Aorta (tissue), 5 donors: ENCODE data around the gene CEP95. TPM values are rescaled to one million over a fixed set of nuclear protein-coding genes. Genes with fewer than 3 reads are reported as not detected.
"Not testable (repeated sequence)": the region's sequence is repeated elsewhere in the genome, so short reads cannot be mapped to it uniquely, and the experiment has no call there.

Experiments used
- ATAC-seq: fragments of 200-7000 bp; cut with Tn5 transposase; one replicate; pipeline ENCODE4 v1.9.1; 2022; ENCODE audit warnings: moderate library complexity; ENCODE audit not compliant: low FRiP score
- DNase-seq, 2 donors: peaks; one replicate each; pipeline ENCODE4 v3.0.0-alpha.2; 2020
- H3K27ac ChIP-seq, 2 donors: one replicate each; pipeline ENCODE4 v1.5.1; 2013; ENCODE audit warnings: low read length in 2 of 2, mild to moderate bottlenecking in 2 of 2, moderate library complexity in 2 of 2, control low read depth in 1 of 2, inconsistent platforms in 1 of 2, low read depth in 1 of 2
- H3K27me3 ChIP-seq, 2 donors: one replicate each; pipeline ENCODE4 v1.6.1; 2013; ENCODE audit warnings: control low read depth in 1 of 2, low read length in 1 of 2, mild to moderate bottlenecking in 1 of 2, moderate library complexity in 1 of 2; ENCODE audit not compliant: insufficient read depth in 2 of 2, control insufficient read depth in 1 of 2
- H3K36me3 ChIP-seq, 2 donors: one replicate each; pipeline ENCODE4 v1.6.1; 2013; ENCODE audit warnings: control low read depth in 1 of 2, low read length in 1 of 2, mild to moderate bottlenecking in 1 of 2; ENCODE audit not compliant: insufficient read depth in 2 of 2, control insufficient read depth in 1 of 2
- H3K4me1 ChIP-seq, 2 donors: one replicate each; pipeline ENCODE4 v1.6.1; 2013; ENCODE audit warnings: low read length in 2 of 2, control low read depth in 1 of 2, mild to moderate bottlenecking in 1 of 2, moderate library complexity in 1 of 2; ENCODE audit not compliant: insufficient read depth in 2 of 2, control insufficient read depth in 1 of 2
- H3K4me3 ChIP-seq, 2 donors: one replicate each; pipeline ENCODE4 v1.5.1; 2013; ENCODE audit warnings: low read length in 2 of 2, control low read depth in 1 of 2, mild to moderate bottlenecking in 1 of 2
- H3K9me3 ChIP-seq: one replicate; pipeline ENCODE4 v1.6.1; 2013; ENCODE audit warnings: mild to moderate bottlenecking, low read length; ENCODE audit not compliant: control insufficient read depth
- WGBS, 2 donors: extraction: QIAGEN DNeasy Blood & Tissue Kit; methylation state at CpG; one replicate each; pipeline ENCODE4 v1.1.7; 2013; 5-methylcytosine and 5-hydroxymethylcytosine counted together
- intact Hi-C, 2 donors: fragments of 100-400 bp; cut with DNase I; formaldehyde crosslinking; loops; one replicate each; pipeline versions ENCODE4 v1.14.2 to v1.15.0; 2022
- polyA plus RNA-seq, 2 donors: library from polyadenylated mRNA; stranded (reverse); fragments of 200-250 nt; gene quantifications; one replicate each; pipeline ENCODE4 v1.2.3, GENCODE V29; 2013
- total RNA-seq, 2 donors: library from RNA; stranded (reverse); fragmentation: NEBNext Ultra II Directional; extraction: Animal tissue kit (Norgen Biotek cat#: 25700); gene quantifications; one replicate each; pipeline ENCODE4 v1.2.1, GENCODE V29; 2021
- donor health status: healthy with polysubstance abuse.
- donor health status: Bipolar disorder and iron deficiency.
- donor health status: DM: no; HTN: no; CAD: no.
- donor health status: DM: no; HTN: no; CAD: no.
- donor health status: DM: yes; HTN: yes; CAD: no.

Gene CEP95
- total and polyA plus RNA-seq, 4 donors: 22.7 to 96.4 (median 44.7) TPM

DNA sequence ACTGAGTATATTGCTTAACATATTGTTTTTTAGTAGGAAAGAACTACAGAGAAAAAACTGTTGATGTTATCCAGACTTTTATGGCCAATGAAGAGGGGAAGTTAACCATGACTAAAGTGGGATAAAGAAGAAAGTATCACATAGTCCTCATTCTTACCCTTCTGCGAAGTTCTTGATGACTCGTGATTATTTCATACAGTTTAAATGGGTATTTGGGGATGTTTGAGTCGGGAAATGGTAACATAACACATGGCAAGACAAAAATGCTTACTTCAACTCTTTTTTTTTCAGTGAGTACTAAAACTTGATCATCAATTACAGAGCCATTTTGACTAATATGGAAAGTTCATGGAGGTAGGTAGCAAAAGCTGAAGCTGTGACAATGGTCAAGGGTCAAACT is 14.8 kb upstream of the CEP95 start:
- ATAC-seq (no peak), DNase-seq (no peak)
- intact Hi-C loops: loop anchor here in 1 of 2 donors (5.0 kb wide), 1 partner anchor 70 kb away; no protein-coding TSS in a partner anchor
- H3K36me3 ChIP-seq: peaks cover 0 to 4% of the 10 kb centered on the region in 2 donors
- H3K27ac ChIP-seq: no peak overlapping the region
- no peaks in the 10 kb centered on the region for H3K27me3 ChIP-seq
- 70 to 84% methylated on average over 3 of the region's 3 CpGs for WGBS, 2 donors
- H3K4me3 ChIP-seq: no peak overlapping the region
- no peaks in the 10 kb centered on the region for H3K9me3 ChIP-seq
- no peaks in the 10 kb centered on the region for H3K4me1 ChIP-seq

DNA sequence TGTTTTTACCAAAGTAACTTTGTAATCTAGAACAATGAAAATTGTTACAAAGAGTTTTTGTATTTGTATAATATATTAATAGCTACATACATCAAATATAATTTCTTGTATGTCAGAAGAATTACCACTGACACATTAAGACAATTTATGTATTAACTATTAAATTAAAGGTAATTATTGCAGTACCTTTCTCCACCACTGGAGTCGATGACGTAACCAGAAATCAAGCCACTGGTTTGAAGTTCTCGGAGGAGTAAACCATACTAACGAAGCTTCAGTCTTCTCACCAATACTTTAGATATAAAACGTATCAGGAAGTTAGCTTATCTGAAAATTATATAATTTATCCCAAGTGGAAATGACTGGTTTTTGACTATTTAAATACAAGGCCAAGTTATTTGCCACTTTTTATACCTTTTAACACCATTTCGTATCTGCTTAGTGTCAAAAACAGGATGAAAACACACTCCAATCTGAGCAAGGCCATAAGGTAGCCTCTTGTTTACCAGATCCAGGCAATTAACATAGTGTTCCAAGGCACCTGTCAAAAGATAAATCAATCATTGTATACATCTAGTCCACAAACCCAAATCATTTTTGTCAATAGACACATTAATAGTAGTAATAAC is 14.2 kb upstream of the CEP95 start:
- Histone ChIP-seq H3K36me3 (peaks cover 0 to 4% of the 10 kb centered on the region in 2 donors), H3K4me1 (no peaks in the 10 kb centered on the region), H3K27ac (no peak overlapping the region), H3K4me3 (no peak overlapping the region), H3K27me3 (no peaks in the 10 kb centered on the region), H3K9me3 (no peaks in the 10 kb centered on the region)
- intact Hi-C loops: loop anchor here in 1 of 2 donors (5.0 kb wide), 1 partner anchor 70 kb away; no protein-coding TSS in a partner anchor
- DNase-seq (no peak), ATAC-seq (no peak)
- WGBS, 2 donors: 83 to 86% methylated on average over 6 of the region's 6 CpGs

DNA sequence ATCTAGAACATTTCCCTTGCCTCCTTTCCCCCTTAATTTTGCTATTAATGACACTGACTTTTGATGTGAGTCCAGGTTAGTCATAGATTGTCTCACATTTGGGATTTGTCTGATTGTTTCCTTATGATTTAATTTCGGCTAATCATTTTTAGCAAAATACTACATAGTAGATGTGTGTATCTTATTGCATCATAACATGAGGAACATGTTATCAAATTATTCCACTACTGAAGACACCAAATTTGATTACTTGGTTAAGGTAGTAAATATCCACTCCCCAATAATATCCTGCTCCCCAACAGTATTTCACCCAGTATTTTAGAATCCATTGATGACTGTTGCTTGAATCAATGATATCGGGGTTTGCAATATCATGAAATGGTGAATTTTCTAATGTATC is 12.7 kb upstream of the CEP95 start:
- peaks cover 0 to 4% of the 10 kb centered on the region in 2 donors for H3K36me3 ChIP-seq
- ATAC-seq (no peak), DNase-seq (no peak)
- no peaks in the 10 kb centered on the region for H3K9me3 ChIP-seq
- WGBS, 2 donors: 95 to 96% methylated on average over 2 of the region's 2 CpGs
- no peak overlapping the region for H3K4me3 ChIP-seq
- no peaks in the 10 kb centered on the region for H3K4me1 ChIP-seq
- no peak overlapping the region for H3K27ac ChIP-seq
- H3K27me3 ChIP-seq: no peaks in the 10 kb centered on the region
- intact Hi-C loops: loop anchor here in 1 of 2 donors (5.0 kb wide), 1 partner anchor 72 kb away; no protein-coding TSS in a partner anchor

DNA sequence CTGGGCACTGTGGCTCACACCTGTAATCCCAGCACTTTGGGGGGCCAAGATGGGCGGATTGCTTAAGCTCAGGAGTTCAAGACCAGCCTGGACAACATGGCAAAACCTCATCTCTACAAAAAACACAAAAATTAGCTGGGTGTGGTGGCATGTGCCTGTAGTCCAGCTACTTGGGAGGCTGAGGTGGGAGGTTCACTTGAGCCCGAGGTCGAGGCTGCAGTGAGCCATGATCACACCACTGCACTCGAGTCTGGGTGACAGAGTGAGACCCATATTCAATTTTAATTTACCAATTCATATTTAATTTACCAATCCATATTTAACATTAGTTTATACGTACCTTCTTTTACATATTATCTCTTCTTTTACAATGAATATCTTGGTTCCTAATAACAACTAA is 11.5 kb upstream of the CEP95 start:
- WGBS, 2 donors: 92 to 93% methylated on average over 5 of the region's 5 CpGs

DNA sequence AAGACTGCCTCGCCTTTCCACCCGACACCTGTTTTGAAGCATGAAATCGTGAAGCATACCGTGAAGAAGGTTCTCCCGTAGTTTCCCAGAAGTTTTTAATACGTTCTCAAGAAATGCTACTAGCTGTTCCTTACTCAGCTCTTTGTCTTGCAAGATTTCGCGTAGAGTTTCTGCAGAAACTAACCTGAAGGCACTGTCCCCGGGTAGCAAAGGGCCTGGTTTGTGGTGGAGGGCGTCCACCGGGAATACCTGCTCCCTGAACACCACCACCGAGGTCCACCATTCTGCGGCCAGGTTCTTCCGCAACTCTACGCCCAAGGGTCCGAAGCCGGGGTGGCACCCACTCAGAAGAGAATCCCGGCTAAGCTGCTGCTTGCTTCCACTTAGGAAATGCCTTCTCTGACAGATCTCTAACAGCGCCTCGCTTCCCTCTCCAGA is 10.4 kb upstream of the CEP95 start:
- ATAC-seq: no peak
- 0 to 1% methylated on average over 20 of the region's 20 CpGs for WGBS, 2 donors
- peaks cover 6 to 7% of the 10 kb centered on the region in 2 donors for H3K36me3 ChIP-seq
- H3K4me1 ChIP-seq: no peaks in the 10 kb centered on the region
- no peak for DNase-seq
- no peaks in the 10 kb centered on the region for H3K27me3 ChIP-seq
- intact Hi-C loops: no loop called here
- H3K27ac ChIP-seq: peak overlapping the region in 1 of 2 donors; percentile 70
- peak overlapping the region; percentile 43 to 65 for H3K4me3 ChIP-seq
- H3K9me3 ChIP-seq: no peaks in the 10 kb centered on the region

More for the DNA sequence above, 11.5 kb upstream of the CEP95 start:
- intact Hi-C loops, H3K4me1 ChIP-seq, H3K4me3 ChIP-seq, DNase-seq, ATAC-seq, H3K27me3 ChIP-seq, H3K27ac ChIP-seq, H3K9me3 ChIP-seq, H3K36me3 ChIP-seq: not testable (repeated sequence)

DNA sequence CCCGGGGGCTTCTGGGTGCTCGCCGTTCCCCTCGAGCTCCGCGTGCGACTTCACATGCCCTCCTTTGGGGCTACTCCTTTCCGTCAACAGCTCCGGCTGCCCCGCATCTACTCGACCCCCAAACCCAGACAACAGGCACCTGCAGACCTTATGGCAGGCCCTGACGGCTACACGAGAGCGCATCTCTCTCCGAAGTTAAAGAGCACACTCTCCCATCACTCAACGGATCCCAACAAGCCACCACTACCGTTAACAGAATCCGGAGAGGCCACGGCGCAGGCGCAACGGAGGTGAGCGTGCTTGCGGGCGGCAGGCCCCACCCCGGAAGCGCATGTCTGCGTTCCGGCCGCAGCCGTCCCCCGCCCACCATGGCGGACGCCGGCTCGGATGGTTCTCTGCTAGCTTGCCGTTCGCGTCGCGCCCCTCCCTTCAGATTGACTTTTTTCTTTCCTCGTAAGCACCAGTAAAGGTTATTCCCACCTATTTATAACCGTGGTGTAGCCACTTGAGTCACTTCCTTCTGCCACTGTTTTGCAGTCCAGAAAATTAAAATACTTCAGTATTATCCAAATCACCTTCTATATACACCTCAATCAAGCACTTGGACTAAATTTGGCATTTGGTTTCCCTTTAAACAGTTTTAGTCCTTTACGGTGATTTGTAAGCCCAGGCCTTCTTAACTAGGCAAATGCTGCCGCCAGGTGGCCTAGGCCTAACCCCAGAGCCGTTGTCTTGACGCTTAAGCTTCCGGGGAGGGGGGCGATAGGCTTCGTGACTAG is 9.8 kb upstream of the CEP95 start, which contains the start of gene POLG2:
POLG2 (minus strand) TSS at position 269 of the 779 bp plus-strand sequence; CDS start at position 183, 86 bp downstream.
- Histone ChIP-seq H3K27me3 (no peaks in the 10 kb centered on the region), H3K4me1 (no peaks in the 10 kb centered on the region), H3K27ac (peak within 1 kb of the TSS in 1 of 2 donors; percentile 70), H3K4me3 (peak within 1 kb of the TSS; percentile 43 to 71), H3K36me3 (peaks cover 8 to 10% of the 10 kb centered on the region in 2 donors), H3K9me3 (no peaks in the 10 kb centered on the region)
- peak; percentile 96 to 98 for DNase-seq
- ATAC-seq: peak; percentile 95
- 0 to 1% methylated on average over 49 to 50 of the region's 50 CpGs for WGBS, 2 donors
- intact Hi-C loops: no loop called here

DNA sequence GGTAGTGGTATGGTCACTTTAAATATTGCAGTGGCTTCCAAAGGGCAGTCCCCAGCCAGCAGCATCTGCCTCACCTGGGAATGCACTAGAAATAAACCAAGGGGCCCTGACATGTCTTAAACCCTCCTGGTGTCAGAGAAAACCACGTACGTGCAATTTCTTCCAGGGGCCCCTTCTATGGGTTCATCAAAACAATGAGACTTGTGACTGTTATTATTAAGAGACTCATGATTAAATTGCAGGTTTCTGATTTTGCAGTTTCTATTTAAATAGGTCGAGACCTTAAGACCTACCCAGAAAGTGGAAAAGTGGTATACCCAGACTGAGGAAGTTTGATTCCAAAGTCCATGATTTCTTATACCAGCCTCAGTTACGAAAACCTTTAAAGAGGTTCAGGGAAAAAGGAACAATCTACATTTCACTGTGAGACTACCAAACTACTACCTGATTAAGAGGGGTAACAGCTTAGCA is 9.2 kb upstream of the CEP95 start:
- Histone ChIP-seq H3K9me3 (no peaks in the 10 kb centered on the region), H3K4me3 (peak overlapping the region in 1 of 2 donors; percentile 71), H3K36me3 (peaks cover 10 to 12% of the 10 kb centered on the region in 2 donors), H3K4me1 (no peaks in the 10 kb centered on the region), H3K27ac (peak overlapping the region in 1 of 2 donors; percentile 66), H3K27me3 (no peaks in the 10 kb centered on the region)
- ATAC-seq: no peak
- intact Hi-C loops: no loop called here
- DNase-seq: no peak
- 36 to 41% methylated on average over 4 of the region's 4 CpGs for WGBS, 2 donors

DNA sequence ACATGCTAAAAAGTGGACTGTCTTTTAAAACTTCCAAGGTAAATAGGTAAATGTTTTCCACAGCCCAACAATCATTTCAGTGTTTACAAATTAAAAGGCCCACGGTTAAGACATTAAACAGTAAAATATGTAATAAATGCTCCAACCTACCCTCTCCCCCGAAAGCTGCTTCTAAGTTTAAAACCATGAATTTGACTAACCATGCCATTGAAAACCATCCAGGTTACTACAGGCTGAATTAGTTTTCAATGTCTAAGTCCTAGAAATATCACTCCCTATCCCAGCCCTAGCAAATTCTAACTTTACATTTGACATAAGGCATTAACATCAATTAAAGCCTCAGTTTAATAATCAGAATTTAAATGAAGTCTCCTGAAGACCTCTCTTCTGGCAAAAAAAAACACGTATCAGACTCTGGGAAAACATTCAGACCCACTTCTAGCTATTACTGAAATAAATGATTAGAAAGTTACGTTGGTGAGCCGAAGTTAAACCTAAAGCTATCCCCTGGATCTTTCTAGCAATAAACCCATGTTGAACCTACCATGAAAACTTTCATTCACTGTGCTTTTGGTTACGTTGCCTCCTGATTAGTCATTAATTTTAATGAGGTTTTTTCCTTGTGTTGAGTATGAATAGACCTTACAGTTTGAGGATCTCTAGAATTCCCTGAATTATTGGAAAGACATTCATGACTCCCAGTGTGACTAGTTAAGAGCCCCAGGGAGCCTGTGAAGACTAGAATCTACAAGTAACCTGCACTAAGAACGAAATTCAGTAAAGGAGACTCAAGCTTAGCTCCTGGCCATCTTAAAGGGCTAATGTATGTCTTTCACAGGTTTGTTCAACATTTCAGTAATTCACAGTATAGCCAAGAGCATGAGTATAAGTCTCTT is 8.2 kb upstream of the CEP95 start:
- H3K4me3 ChIP-seq: no peak overlapping the region
- intact Hi-C loops: no loop called here
- DNase-seq (no peak), ATAC-seq (no peak)
- no peak overlapping the region for H3K27ac ChIP-seq
- H3K9me3 ChIP-seq: no peaks in the 10 kb centered on the region
- H3K36me3 ChIP-seq: peaks cover 12% of the 10 kb centered on the region in 2 donors
- WGBS, 2 donors: 41 to 48% methylated on average over 7 of the region's 7 CpGs
- H3K27me3 ChIP-seq: no peaks in the 10 kb centered on the region
- no peaks in the 10 kb centered on the region for H3K4me1 ChIP-seq
